ENCODE results near the gene TMEM69. TPM values are rescaled to one million over a fixed set of nuclear protein-coding genes. Genes with fewer than 3 reads are reported as not detected.
"Not testable (repeated sequence)": the region's sequence is repeated elsewhere in the genome, so short reads cannot be mapped to it uniquely, and the experiment has no call there.

The TMEM69 gene
- total and polyA plus RNA-seq, 2 of the 4 experiments (the other 2 are of a cell fraction), result 19.9 to 33.6 TPM

GRCh38 chr1:45726007-45726406 is 38.0 kb downstream of the TMEM69 start:
- BruUV-seq (replicated peaks); H2AFZ ChIP-seq (replicated peaks; ENCODE audit: low read length, poor library complexity); DNase-seq; H3K56ac ChIP-seq (ENCODE audit: extremely low read depth, insufficient read depth, low read length); H3K27me3 ChIP-seq (ENCODE audit: control insufficient read depth, insufficient read depth, low read length); H4K91ac ChIP-seq (ENCODE audit: insufficient read depth, low read depth, low read length); H3K9me1 ChIP-seq (ENCODE audit: insufficient read depth, low read length); H3K27ac ChIP-seq (ENCODE audit: insufficient read depth, low read length); H3K4ac ChIP-seq (ENCODE audit: low read depth, low read length); H4K8ac ChIP-seq (ENCODE audit: low read depth in 2 of 2, low read length in 2 of 2); H2BK20ac ChIP-seq (ENCODE audit: low read depth, low read length); H4K20me1 ChIP-seq (ENCODE audit: insufficient read depth, low read length); in situ Hi-C loops (cut with MboI; ENCODE audit: low sequenced_read_pairs); H3K9ac ChIP-seq (ENCODE audit: low read depth, low read length); H3K18ac ChIP-seq (ENCODE audit: low read depth, low read length); H3K79me1 ChIP-seq (ENCODE audit: low read depth in 1 of 2, low read length in 2 of 2); H2AK9ac ChIP-seq (replicated peaks; ENCODE audit: low read depth, low read length, poor library complexity); H3K4me3 ChIP-seq (ENCODE audit: insufficient read depth, low read depth, low read length); H4K5ac ChIP-seq (ENCODE audit: low read depth, low read length); ATAC-seq (ENCODE audit: low read depth); H3K4me1 ChIP-seq (ENCODE audit: control insufficient read depth, insufficient read depth, low read length); H3K23ac ChIP-seq (ENCODE audit: low read depth, low read length); H2BK120ac ChIP-seq (ENCODE audit: low read depth, low read length); H3K36me3 ChIP-seq (ENCODE audit: control insufficient read depth, insufficient read depth, low read length); H3K4me2 ChIP-seq (ENCODE audit: low read depth, low read length); H2BK15ac ChIP-seq (ENCODE audit: low read depth, low read length); H2AK5ac ChIP-seq (ENCODE audit: low read depth, low read length); H2BK5ac ChIP-seq (ENCODE audit: low read depth, low read length, poor library complexity, severe bottlenecking); H3K14ac ChIP-seq (replicated peaks; ENCODE audit: low read depth, low read length); CTCF ChIA-PET; dilution Hi-C loops (cut with HindIII; ENCODE audit: low sequenced_read_pairs, unreplicated experiment); intact Hi-C loops (cut with micrococcal nuclease); H3K9me3 ChIP-seq (ENCODE audit: control insufficient read depth, insufficient read depth, low read length): not testable (repeated sequence)
- WGBS, 2 experiments (ENCODE audit: extremely low coverage in 2 of 2, insufficient read length in 1 of 2), result 100% methylated on average over 2 of the region's 9 CpGs; no CpG with 5 or more reads in 1 of the 2 experiments
- POLR2A ChIA-PET (ENCODE audit: unreplicated experiment), result interaction anchor here (0.6 kb wide), 1 partner anchor 345 kb away, joined by 3 read pairs; no protein-coding TSS in a partner anchor
